ENCODE results near the gene APRT. TPM values are rescaled to one million over a fixed set of nuclear protein-coding genes. Genes with fewer than 3 reads are reported as not detected.

The APRT gene
- total RNA-seq, 4 donors from 2014 or later = 186 to 314 (median 250) TPM

- WGBS, 2 donors = 86% methylated on average over 4 of the region's 41 CpGs; no CpG with 5 or more reads in 1 of the 2 donors
- TF ChIP-seq POLR2A (IDR thresholded peaks at IDR 0.05) (no peak), CTCF (IDR thresholded peaks at IDR 0.05) (no peak)
- DNase-seq = no peak
- intact Hi-C loops (cut with DNase I) = loop anchor here (10.0 kb wide), 1 partner anchor 348 kb away; no protein-coding TSS in a partner anchor
- Histone ChIP-seq H3K4me1 (peaks cover 16 to 38% (median 20%) of the 10 kb centered on the region in 3 donors), H3K27ac (no peak overlapping the region), H3K4me3 (no peak overlapping the region), H3K27me3 (no peaks in the 10 kb centered on the region), H3K36me3 (peaks cover 0 to 19% (median 5%) of the 10 kb centered on the region in 3 donors), H3K9me3 (no peaks in the 10 kb centered on the region)
Observed at GRCh38 chr16:88816736-88817535, 5.2 kb upstream of the APRT start.

GRCh38 chr16:88815901-88816589, 4.3 kb upstream of the APRT start:
- Histone ChIP-seq H3K27ac (no peak overlapping the region), H3K9me3 (no peaks in the 10 kb centered on the region), H3K4me1 (peaks cover 17 to 44% (median 25%) of the 10 kb centered on the region in 3 donors), H3K27me3 (no peaks in the 10 kb centered on the region), H3K36me3 (peaks cover 0 to 10% (median 0%) of the 10 kb centered on the region in 3 donors), H3K4me3 (no peak overlapping the region)
- TF ChIP-seq CTCF (IDR thresholded peaks at IDR 0.05) (peak; percentile 59 to 90 (median 72)), POLR2A (IDR thresholded peaks at IDR 0.05) (no peak)
- DNase-seq = no peak
- intact Hi-C loops (cut with DNase I) = loop anchor here (10.0 kb wide), 1 partner anchor 349 kb away; no protein-coding TSS in a partner anchor
- no CpG with 5 or more reads among the region's 19 CpGs for WGBS, 2 donors

GRCh38 chr16:88815227-88815626, 3.5 kb upstream of the APRT start:
- intact Hi-C loops (cut with DNase I) = loop anchor here (10.0 kb wide), 1 partner anchor 350 kb away; no protein-coding TSS in a partner anchor
- Histone ChIP-seq H3K36me3 (peaks cover 0 to 2% (median 0%) of the 10 kb centered on the region in 3 donors), H3K4me1 (peaks cover 25 to 52% (median 34%) of the 10 kb centered on the region in 3 donors), H3K4me3 (no peak overlapping the region), H3K9me3 (no peaks in the 10 kb centered on the region), H3K27me3 (no peaks in the 10 kb centered on the region), H3K27ac (no peak overlapping the region)
- TF ChIP-seq CTCF (IDR thresholded peaks at IDR 0.05) (no peak), POLR2A (IDR thresholded peaks at IDR 0.05) (no peak)
- WGBS, 2 donors = 87 to 90% methylated on average over 2 to 5 of the region's 10 CpGs
- DNase-seq = no peak

- Histone ChIP-seq H3K4me3 (no peak overlapping the region), H3K27ac (no peak overlapping the region), H3K4me1 (peaks cover 36 to 63% (median 41%) of the 10 kb centered on the region in 3 donors), H3K27me3 (no peaks in the 10 kb centered on the region), H3K9me3 (no peaks in the 10 kb centered on the region), H3K36me3 (peaks cover 5 to 11% (median 7%) of the 10 kb centered on the region in 3 donors)
- no peak for DNase-seq
- 50% methylated on average over 2 of the region's 13 CpGs; no CpG with 5 or more reads in 1 of the 2 donors for WGBS, 2 donors
- TF ChIP-seq POLR2A (IDR thresholded peaks at IDR 0.05) (no peak), CTCF (IDR thresholded peaks at IDR 0.05) (no peak)
- intact Hi-C loops (cut with DNase I) = loop anchor here (5.0 to 10.0 kb wide), 2 partner anchors 43 to 351 kb away; partner anchors contain the start of genes GALNS and TRAPPC2L
Observed at GRCh38 chr16:88814144-88814502, 2.4 kb upstream of the APRT start.
